22Rv1 (cell line): ENCODE measurements around the gene CGAS.

Experiments used
- CTCF ChIP-seq: fragments of 450-650 bp; IDR thresholded peaks from 2 replicates; pipeline ENCODE4 v1.5.1; 2017; ENCODE audit warnings: mild to moderate bottlenecking
- ZFX ChIP-seq: fragments of 450-650 bp; IDR thresholded peaks from 2 replicates; pipeline ENCODE4 v1.6.1; 2017; ENCODE audit warnings: antibody characterized with exemption, borderline replicate concordance

GRCh38 chr6:73388433-73388799 lies 63.7 kb downstream of the CGAS start:
- no peak for TF ChIP-seq CTCF
- no peak for TF ChIP-seq ZFX
